Measurements from ENCODE around the gene MARCHF6. TPM values are rescaled to one million over a fixed set of nuclear protein-coding genes. Genes with fewer than 3 reads are reported as not detected.
"Not testable (repeated sequence)": the region's sequence is repeated elsewhere in the genome, so short reads cannot be mapped to it uniquely, and the experiment has no call there.

MARCHF6 gene
- total and polyA plus RNA-seq, 9 donors: 59.0 to 225 (median 146) TPM

GRCh38 chr5:10384483-10384882 lies 31.0 kb downstream of the MARCHF6 start:
- H3K4me1 ChIP-seq (ENCODE audit: insufficient read depth): no peaks in the 10 kb centered on the region
- no peak for DNase-seq
- intact Hi-C loops (cut with DNase I): no loop called here
- TF ChIP-seq CTCF (IDR thresholded peaks at IDR 0.05): no peak
- TF ChIP-seq POLR2A (IDR thresholded peaks at IDR 0.05): no peak
- no peak for TF ChIP-seq EP300 (IDR thresholded peaks at IDR 0.05)
- H3K4me3 ChIP-seq: no peak overlapping the region
- H3K9me3 ChIP-seq: no peaks in the 10 kb centered on the region
- H3K27me3 ChIP-seq: no peaks in the 10 kb centered on the region
- 74 to 85% (median 82%) methylated on average over 3 of the region's 3 CpGs for WGBS, 3 donors
- H3K27ac ChIP-seq: no peak overlapping the region
- no peaks in the 10 kb centered on the region for H3K36me3 ChIP-seq

GRCh38 chr5:10387690-10388089 lies 34.2 kb downstream of the MARCHF6 start:
- no peaks in the 10 kb centered on the region for H3K27me3 ChIP-seq
- H3K4me1 ChIP-seq (ENCODE audit: insufficient read depth): no peaks in the 10 kb centered on the region
- no peak for DNase-seq
- no peak overlapping the region for H3K27ac ChIP-seq
- intact Hi-C loops (cut with DNase I): no loop called here
- H3K36me3 ChIP-seq: no peaks in the 10 kb centered on the region
- no peaks in the 10 kb centered on the region for H3K9me3 ChIP-seq
- no peak overlapping the region for H3K4me3 ChIP-seq
- TF ChIP-seq CTCF (IDR thresholded peaks at IDR 0.05) (no peak), POLR2A (IDR thresholded peaks at IDR 0.05) (no peak), EP300 (IDR thresholded peaks at IDR 0.05) (no peak)
- WGBS, 3 donors: 51 to 66% (median 52%) methylated on average over 4 of the region's 4 CpGs

- H3K9me3 ChIP-seq: no peaks in the 10 kb centered on the region
- H3K4me1 ChIP-seq (ENCODE audit: insufficient read depth): peaks cover 1% of the 10 kb centered on the region
- no peak overlapping the region for H3K27ac ChIP-seq
- DNase-seq: no peak
- TF ChIP-seq CTCF (IDR thresholded peaks at IDR 0.05) (no peak), POLR2A (IDR thresholded peaks at IDR 0.05) (no peak), EP300 (IDR thresholded peaks at IDR 0.05) (no peak)
- no peaks in the 10 kb centered on the region for H3K36me3 ChIP-seq
- 100% methylated on average over 1 of the region's 1 CpG for whole genome bisulfite sequencing, 3 donors
- intact Hi-C loops (cut with DNase I): no loop called here
- H3K4me3 ChIP-seq: no peak overlapping the region
- H3K27me3 ChIP-seq: no peaks in the 10 kb centered on the region
These were observed 37.6 kb downstream of the MARCHF6 start for GRCh38 chr5:10391130-10391529.

GRCh38 chr5:10392567-10393328 lies 39.3 kb downstream of the MARCHF6 start:
- H3K36me3 ChIP-seq; H3K4me1 ChIP-seq (ENCODE audit: insufficient read depth); intact Hi-C loops (cut with DNase I); H3K27ac ChIP-seq; H3K27me3 ChIP-seq; DNase-seq; H3K4me3 ChIP-seq; H3K9me3 ChIP-seq: not testable (repeated sequence)
- WGBS, 3 donors: 81 to 83% (median 82%) methylated on average over 6 of the region's 6 CpGs

- H3K27me3 ChIP-seq: no peaks in the 10 kb centered on the region
- TF ChIP-seq EP300 (IDR thresholded peaks at IDR 0.05): no peak
- no peak for TF ChIP-seq POLR2A (IDR thresholded peaks at IDR 0.05)
- no peak for TF ChIP-seq CTCF (IDR thresholded peaks at IDR 0.05)
- H3K4me3 ChIP-seq: no peak overlapping the region
- H3K27ac ChIP-seq: no peak overlapping the region
- no peak for DNase-seq
- peaks cover 1% of the 10 kb centered on the region for H3K4me1 ChIP-seq (ENCODE audit: insufficient read depth)
- WGBS, 3 donors: 69 to 78% (median 76%) methylated on average over 2 of the region's 2 CpGs
- no peaks in the 10 kb centered on the region for H3K36me3 ChIP-seq
- intact Hi-C loops (cut with DNase I): no loop called here
- no peaks in the 10 kb centered on the region for H3K9me3 ChIP-seq
These were observed 40.0 kb downstream of the MARCHF6 start for GRCh38 chr5:10393491-10393890.
